Stimulated activated CD4-positive, alpha-beta T cell treated with anti-CD3 and anti-CD28 coated beads, Interleukin-1b, Interleukin-23, amount 100 ng/mL, for 4 hours (primary cell): ENCODE results near the gene TMEM52.

Source experiments
- DNase-seq, 2 donors: peaks; one replicate each; pipeline ENCODE4 v3.0.0-alpha.2; 2020; ENCODE audit warnings: low read depth in 2 of 2

Gene TMEM52

DNA sequence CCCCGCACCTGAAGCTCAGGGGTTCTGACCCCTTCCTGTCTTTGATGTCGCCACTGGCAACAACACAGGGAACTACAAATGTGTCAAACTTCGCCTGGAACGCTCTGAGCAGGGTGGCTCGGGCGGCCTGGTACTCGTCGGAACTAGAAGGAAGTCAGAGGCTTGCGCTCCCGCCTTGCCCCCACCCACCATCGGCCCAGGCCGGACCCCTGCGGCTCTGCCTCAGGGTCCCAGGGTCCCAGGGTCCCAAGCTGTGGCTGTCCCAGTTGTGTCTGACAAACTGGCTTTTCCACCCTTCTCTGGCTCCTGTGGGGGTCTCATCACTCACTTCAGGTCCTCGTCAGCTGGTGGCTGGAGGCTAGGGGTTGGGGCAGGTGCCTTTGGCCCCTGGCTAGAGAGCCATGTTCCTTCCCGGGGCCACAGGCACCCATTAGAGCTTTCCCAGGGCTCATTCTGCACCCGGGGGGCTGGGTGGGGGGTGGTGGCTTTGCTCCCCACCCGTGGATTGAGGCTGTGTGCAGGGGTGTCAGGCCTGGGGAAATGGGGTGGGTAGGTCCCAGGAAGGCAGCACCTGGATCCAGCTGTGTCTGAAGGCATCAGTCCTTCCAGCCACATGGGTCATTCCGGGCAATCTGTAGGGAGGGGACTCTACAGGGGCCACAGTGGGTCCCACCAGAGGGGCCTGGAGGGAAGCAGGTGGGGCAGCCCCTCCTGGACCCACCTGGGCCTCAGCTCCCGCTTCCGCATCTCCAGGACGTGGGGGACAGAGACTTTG is 8.0 kb upstream of the TMEM52 start:
- no peak for DNase-seq

DNA sequence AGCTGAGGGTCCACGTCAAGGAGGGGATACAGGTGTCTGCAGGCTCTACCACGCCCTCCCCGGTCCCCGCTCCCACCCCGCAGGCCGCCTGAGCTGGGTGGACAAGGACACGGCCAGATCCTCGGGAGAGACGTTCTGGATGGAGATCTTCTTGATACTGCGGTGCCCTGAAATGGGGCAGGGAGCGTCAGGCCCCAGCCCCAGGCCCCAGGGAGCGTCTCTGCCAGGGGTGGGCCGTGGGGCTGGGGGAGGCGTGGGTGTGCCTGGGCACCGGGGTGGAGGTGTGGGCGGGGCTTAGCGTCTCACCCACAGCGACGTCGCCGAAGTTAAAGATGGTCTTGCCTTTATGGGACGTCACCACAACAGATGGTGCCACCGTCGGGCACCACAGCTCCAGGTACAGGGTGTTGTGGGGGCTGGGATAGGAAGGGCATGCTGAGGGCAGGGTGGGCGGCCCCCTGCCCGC is 7.3 kb upstream of the TMEM52 start:
- no peak for DNase-seq

DNA sequence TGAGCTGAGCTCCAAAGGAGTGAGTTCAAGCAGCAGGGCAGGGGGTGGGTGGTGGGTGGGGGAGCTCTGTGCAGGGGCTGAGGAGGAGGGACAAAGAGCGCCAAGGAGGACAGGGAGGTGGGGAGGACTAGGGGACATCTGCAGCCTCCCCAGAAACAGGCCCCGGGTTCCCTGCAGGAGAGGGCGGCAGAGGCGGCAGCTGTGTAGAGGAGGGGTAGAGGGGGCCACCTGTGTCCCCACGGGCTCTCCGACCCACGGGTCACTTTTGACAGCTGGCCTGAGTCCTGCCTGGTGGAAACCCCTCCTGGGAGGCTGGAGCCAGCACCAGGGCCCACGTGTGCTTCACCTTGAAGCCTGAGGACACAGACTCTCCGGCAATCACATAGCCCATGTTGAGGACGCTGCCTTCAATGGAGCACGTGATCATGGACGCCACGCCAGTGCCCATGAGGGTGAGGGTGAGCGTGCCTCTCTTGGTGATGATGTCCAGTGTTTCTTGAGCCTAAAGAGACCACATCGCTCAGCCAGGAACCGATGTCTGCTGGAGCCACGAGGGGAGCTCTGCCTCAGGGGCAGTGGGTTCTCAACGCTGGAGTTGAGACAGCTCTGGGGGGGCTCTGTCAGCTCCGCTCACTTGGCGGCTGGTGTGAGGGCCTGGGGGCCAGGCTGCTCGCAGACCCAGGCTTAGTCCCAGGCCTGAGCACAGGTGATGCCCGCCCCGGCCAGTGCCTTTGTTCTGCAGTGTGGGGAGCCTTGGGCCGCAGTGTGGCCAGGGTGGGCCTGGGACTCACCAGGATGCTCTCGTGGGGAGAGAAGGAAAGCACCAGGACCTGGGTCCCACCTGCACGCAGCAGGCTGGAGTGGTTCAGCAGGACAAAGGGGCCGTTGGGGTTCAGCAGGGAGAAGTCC is 6.6 kb upstream of the TMEM52 start:
- no peak for DNase-seq

DNA sequence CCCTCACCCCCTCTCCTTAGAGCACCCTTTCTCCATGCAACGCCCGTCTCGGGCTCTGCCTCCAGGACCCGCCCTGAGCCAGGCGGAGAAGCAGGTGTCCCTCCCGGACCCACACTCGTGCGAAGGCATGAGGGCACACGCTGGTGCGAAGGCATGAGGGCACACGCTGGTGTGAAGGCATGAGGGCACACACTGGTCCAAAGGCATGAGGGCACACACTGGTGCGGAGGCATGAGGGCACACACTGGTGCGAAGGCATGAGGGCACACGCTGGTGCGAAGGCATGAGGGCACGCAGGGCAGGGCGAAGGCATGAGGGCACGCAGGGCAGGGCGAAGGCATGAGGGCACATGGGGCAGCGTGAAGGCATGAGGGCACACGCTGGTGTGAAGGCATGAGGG is 5.8 kb upstream of the TMEM52 start:
- DNase-seq: no peak

DNA sequence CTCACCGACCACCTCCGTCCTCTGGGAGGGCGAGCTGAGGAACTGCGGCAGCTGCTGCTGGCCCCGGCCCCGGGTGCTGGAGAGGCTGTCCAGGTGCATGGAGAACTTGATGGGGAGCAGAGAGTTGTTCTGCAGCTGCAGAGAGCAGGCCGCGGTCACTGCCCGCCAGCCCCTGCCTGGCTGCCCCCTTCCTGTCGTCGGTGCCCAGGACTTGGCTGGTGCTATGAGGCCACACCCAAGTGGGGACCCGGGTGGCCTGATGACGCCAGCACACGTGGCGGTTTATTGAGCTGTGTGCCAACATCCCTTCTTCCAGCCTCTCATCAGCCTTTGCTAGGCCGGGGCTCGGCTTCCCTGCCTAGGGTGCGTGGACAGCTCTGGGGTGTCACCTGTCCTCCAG is 5.3 kb upstream of the TMEM52 start:
- DNase-seq: no peak

DNA sequence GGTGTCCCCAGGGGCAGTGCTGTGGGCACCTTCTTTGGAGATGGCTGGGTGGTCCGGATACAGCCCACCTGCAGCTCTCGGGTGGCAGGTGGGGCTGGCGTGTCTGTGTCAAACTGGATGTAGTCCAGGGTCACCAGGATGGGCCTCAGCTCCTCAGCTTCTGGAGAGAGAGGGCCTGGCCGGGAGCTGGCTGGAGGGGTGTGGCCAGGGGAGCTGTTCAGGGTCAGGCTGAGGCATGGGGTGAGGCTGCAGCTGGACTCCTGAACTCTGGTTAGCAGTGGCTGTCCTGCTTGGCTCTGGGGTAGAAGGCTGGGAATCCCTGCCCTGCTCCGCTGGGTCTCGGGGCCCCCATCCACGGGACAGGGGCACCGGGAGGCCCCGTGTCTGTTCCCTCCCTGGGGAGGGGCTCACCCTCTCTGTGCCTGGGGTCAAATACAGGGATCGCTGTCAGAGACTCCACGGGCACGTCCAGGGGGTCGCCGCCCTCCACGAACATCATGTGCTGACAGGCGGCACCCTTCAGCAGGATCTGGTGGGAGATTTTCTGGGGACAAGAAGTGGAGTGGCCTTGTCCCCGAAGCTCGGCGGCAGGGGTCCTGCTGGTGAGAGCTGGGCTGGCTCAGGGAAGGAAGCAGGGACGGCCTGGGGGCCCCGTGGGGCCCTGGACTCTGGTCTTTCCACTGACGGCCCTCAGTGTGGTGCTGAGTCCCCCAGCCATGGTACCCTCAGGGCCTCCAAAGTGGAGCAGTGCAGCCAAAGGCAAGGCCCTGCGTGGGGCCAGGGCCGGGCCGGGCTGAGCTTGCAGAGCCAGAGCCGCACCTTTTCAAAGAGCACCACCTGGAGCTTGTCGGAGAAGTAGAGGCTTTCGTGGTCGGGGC is 4.1 kb upstream of the TMEM52 start:
- no peak for DNase-seq

DNA sequence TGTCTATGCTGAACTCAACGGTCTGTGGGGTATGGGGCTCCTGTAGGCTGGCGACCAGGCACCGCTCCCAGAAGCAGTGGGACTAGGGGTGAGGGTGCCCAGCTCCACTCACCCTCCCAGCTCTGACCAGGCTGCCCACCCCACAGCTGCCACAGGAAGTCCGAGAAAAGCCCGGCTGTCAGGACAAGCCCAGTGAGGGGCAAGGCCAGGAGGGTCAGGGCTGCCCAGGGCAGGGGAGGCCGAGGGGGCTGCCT is 3.5 kb upstream of the TMEM52 start:
- no peak for DNase-seq

DNA sequence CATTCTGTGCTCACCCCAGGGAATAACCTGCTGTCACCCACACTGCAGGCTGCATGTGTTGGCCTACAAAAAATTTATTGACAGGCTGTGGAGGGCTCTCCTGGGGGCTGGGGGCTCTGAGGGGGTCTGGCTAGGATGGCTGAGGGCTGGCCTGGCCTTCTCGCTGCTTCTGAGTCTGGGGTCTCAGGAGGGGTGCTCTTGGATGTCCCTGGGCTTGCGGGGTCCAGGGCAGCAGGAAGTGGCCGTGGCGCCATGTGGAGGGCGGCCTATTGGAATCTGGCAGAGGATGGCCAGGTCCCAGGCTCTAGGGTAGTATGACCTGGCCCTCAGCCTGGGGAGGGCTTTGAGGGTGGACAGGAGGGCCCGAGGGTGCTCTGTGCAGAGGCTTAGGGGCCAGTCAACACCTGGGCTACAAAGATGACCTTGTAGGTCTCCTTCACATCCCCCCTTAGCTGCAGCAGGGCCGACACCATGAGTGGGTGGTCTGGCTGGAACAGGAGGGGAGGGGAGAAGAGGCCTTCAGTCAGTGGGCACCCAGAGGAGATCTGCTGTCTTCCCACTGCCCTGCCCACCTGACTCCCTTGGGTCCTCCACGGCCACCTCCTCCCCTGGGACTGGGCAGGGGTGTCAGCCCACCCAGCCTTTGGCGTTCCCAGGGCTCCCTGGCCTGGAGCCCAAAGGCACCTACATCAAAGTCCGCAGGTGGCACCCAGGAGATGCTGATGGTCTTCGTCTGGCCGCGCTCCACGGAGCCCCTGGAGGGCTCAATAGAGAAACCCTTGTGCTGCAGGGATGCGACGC is 3.0 kb upstream of the TMEM52 start:
- DNase-seq: no peak

DNA sequence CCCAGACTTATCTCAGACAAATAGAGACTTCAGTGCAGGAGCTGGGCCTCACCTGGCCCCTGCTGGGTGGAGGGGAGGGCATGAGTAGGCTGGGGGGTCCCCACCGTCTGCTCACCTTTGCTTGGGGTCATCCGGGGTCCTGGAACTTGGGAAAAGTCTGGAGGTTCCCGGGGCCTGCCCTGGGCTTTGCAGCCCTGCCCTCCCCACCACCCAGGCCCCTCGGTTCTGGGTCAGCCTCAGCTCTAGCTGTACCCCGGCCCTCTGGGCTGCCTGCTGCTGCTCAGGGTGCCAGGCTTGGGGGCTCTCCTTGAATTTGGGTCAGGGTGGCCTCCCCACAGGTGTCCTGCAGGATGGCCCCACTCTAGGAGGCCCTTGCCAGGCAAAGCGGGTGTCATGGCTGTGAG is 2.4 kb upstream of the TMEM52 start:
- DNase-seq: no peak

DNA sequence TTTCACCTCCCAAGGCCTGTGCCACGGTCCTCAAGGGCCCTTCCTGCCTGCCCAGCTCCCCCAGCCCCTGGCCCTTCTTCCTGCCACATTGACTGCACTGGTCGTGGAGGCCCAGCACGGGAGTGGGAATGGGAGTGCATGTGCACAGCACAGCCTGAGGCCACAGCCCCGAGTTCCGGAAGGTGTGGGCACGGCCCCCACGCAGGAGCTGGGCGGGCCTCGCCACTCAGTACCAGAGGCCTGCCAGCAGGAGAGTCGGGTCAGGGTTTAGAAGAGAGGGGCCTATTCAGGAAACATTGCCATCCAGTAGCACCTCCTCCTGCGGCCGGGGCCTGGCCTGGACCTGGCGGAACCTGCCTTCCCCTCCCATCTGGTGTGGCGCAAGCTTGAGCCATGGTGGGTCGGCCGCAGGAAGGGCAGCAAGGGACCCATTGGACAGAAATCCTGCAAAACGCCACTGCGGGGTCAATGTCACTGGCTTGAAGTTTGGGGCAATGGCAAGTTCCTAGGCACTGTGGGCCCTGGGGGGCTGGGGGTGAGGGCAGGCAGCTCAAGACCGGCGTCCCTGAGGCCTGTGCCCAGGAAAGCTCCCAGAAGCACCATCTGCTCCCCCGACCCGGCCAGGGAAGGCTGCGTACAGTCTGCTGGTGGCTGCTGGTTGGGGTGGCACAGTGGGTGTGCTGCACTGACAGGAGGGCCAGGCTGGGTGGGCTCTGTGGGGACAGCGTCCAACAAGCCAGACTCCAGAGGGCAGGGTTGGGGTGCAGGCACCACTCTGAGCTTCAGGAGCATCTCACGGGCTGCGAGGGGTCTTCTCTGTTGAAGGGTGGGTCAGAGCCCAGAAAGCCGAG is 1.8 kb upstream of the TMEM52 start:
- DNase-seq: no peak

DNA sequence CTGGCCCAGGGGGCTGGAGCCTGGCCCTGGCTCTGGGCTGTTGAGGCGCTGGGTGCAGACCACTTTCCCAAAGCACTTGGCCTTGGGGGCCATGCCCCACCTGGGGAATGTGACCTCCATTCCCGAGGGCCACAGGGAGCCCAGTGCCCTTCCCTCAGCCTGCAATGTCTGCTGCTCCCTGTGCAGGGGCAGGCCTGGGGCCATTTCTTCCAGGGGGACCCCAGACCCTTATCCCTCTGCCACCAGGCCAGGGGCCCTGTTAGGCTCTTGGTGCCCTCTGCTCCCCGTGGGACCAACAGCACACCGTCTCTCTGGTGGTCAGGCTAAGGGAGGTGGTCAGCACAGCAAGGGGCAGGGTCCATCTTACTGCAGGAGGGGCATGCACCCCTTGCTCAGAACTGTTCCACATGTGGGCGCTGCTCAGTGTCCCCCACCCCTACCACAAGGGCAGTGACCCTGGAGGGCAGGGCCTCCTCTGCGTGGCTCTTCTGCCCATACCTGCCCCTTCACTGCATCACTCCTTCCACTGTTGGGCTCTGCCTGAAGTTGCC is 1.1 kb upstream of the TMEM52 start:
- DNase-seq: no peak

DNA sequence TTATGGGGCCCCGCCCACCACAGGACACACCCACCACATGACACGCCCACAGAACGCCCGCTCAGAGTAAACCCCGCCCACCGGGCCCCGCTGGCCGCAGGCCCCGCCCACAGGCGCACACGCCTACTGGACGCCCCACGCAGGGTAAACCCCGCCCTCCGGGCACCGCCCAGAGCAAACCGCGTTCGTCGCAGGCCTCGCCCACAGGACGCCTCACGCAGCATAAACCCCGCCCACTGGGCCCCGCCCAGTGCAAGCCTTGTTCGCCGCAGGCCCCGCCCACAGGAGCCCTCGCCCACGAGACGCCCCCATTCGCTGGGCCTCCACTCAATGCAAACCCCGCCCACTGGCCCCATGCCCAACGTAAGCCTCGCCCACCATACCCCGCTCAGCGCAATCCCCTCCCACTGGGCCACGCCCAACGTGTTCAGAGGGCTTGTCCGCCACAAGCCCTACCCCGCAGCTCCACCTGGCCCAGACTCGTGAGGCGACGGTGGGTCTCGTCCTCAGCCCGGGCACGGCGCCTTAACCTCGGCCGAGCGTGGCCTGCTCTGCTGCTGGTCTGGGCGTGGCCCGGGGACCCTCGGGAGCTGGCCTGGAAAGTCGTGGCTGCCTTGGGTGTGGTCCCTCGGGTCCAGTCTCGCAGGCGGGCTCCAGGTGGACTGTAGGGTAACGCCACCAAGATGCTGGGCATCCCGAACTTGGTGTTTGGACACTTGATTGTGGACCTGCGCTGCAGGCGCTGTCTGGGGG is 401 bp upstream of the TMEM52 start:
- DNase-seq: peak; percentile 98 to 99

DNA sequence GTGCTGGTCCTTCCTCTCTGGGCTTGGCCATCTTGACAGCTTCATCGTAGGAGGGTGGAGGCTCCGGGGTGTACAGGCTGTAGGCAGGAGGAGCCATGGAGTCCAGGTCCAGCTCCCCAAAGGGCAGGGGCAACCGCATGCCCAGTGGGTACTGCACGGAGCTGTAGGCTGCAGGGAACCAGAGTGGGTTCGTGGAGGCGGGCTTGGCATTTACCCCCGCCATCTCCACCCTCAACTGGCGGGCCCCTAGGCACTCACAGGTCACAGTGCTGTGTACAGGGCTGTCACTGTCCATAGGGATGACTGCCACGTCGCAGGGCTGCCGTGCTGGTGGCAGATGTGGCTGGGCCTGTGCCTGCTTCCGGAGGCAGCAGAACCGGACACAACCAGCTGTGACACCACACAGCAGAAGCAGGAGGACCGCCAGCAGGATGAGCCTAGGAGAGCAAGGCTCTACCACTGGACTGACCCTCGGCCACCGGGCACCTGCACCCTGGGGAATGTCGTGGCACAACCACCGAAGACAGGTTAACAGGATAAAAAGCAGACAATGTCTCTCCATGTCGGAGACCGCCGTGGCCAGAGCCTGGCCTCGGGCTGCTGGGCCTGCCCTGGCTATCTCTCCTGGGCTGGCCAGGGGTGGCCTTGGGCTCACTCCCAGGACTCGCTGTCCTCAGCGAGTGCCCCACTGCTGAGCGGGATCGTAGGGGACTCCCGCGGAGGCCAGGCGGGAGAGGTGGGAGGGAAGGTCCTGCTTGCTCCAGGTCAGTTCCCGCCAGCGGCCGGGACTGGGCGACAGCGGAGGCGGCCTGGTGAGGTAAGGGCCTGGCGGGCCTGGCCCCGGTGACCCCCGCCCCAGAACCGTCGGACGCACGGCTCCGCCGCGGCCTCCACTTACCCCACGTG is 831 bp downstream of the TMEM52 start:
- no peak for DNase-seq

DNA sequence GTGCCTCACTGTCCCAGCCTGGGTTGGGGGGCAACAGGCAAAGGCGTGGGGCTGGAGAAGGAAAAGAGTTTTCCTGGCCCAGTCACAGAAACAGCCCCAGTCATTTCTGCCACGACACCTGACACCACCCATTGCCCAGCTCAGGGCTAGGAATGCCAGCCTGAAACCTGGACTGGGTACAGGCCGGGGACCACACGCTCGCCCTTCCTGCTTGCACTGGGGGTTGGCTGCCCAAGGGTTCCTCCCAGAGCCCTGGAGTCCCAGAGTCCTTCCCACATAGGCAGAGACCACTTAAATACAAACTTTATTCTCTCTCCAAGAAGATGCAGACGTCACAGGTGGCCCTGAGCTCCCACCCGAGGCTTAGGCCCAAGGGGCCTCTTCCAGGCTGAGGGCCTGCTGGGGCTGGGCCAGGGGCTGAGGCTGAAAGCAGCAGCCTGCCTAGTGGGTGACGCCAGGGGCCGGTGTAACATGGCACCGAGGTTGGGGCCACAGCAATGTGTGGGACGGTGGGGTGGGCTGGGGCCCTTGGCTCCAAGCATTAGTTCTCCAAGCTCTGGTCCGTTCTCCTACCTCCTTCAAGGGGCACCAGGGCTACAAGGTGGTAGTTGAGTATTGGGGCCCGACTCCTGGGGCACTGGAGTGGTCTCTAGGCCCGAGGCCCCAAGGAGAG is 1.6 kb downstream of the TMEM52 start:
- DNase-seq: no peak

DNA sequence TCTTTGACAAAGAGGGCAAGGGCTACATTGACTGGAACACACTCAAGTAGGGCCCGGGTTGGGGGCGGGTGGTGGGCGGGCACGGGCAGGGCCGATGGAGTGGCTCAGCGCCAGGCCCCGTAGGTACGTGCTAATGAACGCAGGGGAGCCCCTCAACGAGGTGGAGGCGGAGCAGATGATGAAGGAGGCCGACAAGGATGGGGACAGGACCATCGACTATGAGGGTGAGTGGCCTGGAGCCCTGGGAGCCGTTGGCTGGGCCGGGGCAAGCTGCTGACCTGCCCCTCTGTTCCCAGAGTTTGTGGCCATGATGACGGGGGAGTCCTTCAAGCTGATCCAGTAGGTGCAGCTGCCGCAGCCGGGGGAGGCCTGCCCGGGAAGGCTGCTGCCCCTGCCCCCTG is 2.2 kb downstream of the TMEM52 start:
- no peak for DNase-seq

DNA sequence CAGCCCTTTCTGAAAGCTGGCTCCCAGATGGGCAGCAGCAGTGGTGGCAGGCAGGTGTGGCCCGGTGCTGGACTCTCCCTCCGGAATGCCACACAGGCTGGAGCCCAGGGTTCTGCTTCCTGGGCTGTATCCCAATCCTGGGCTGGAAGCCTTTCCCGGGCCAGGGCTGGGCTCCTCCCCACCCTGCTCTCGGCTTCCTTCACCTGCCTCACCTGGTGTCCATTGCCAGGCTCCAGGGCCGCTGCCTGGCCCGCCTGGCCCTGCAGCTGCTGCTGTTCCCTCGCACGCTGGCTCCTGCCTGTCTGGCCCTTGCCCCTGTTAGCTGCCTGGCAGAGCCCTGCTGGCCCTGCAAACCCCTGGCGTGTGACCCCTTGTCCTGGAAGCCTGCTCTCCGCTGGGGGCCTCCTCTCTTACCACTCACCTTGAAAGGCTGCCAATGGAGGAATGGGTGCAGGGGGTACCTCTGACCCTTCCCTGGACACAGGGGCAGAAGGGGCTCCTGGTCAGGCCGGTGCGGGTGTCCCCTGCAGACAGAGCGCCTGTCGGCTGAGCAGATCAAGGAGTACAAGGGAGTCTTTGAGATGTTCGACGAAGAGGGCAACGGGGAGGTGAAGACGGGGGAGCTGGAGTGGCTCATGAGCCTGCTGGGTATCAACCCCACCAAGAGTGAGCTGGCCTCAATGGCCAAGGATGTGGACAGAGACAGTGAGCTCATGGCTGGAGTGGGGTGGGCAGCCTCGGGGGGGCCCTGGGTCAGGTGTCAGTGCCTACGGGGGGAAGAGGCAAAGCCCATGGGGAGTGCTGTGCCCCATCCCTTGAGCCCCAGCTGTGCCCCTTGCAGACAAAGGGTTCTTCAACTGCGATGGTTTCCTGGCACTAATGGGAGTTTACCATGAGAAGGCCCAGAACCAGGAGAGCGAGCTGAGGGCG is 2.9 kb downstream of the TMEM52 start:
- no peak for DNase-seq
